ENCODE measurements around the gene CPT1B.
A peak's percentile ranks its signal among the peaks of the same experiment; 100 is the strongest.
"Not testable (repeated sequence)": the region's sequence is repeated elsewhere in the genome, so short reads cannot be mapped to it uniquely, and the experiment has no call there.

CPT1B gene

GRCh38 chr22:50548040-50548920 is 29.9 kb downstream of the CPT1B start:
- H3K27me3 ChIP-seq (replicated peaks; ENCODE audit: control insufficient read depth, insufficient read depth, low read length) = peaks cover 26% of the 10 kb centered on the region
- H3K4me3 ChIP-seq (ENCODE audit: low read length) = no peak overlapping the region
- no peaks in the 10 kb centered on the region for H3K36me3 ChIP-seq (ENCODE audit: control insufficient read depth, insufficient read depth, low read length, severe bottlenecking)
- no peaks in the 10 kb centered on the region for H3K9me3 ChIP-seq (ENCODE audit: control insufficient read depth, low read length)
- H3K9ac ChIP-seq (ENCODE audit: low read length) = no peak overlapping the region
- DNase-seq (ENCODE audit: low read depth) = no peak
- peaks cover 14% of the 10 kb centered on the region for H3K4me1 ChIP-seq (ENCODE audit: control insufficient read depth, insufficient read depth, low read length)

- peaks cover 24% of the 10 kb centered on the region for H3K27me3 ChIP-seq (replicated peaks; ENCODE audit: control insufficient read depth, insufficient read depth, low read length)
- H3K36me3 ChIP-seq (ENCODE audit: control insufficient read depth, insufficient read depth, low read length, severe bottlenecking) = no peaks in the 10 kb centered on the region
- no peak for DNase-seq (ENCODE audit: low read depth)
- H3K9ac ChIP-seq (ENCODE audit: low read length) = peak overlapping the region; percentile 10
- peaks cover 17% of the 10 kb centered on the region for H3K4me1 ChIP-seq (ENCODE audit: control insufficient read depth, insufficient read depth, low read length)
- peak overlapping the region; percentile 17 for H3K4me3 ChIP-seq (ENCODE audit: low read length)
- H3K9me3 ChIP-seq (ENCODE audit: control insufficient read depth, low read length) = no peaks in the 10 kb centered on the region
Observed at GRCh38 chr22:50547263-50547985, 30.8 kb downstream of the CPT1B start.

GRCh38 chr22:50546326-50547262 is 31.6 kb downstream of the CPT1B start:
- DNase-seq (ENCODE audit: low read depth) = no peak
- peak overlapping the region; percentile 64 for H3K9ac ChIP-seq (ENCODE audit: low read length)
- H3K9me3 ChIP-seq (ENCODE audit: control insufficient read depth, low read length) = no peaks in the 10 kb centered on the region
- peaks cover 25% of the 10 kb centered on the region for H3K4me1 ChIP-seq (ENCODE audit: control insufficient read depth, insufficient read depth, low read length)
- no peaks in the 10 kb centered on the region for H3K36me3 ChIP-seq (ENCODE audit: control insufficient read depth, insufficient read depth, low read length, severe bottlenecking)
- peak overlapping the region; percentile 17 for H3K4me3 ChIP-seq (ENCODE audit: low read length)
- H3K27me3 ChIP-seq (replicated peaks; ENCODE audit: control insufficient read depth, insufficient read depth, low read length) = peaks cover 20% of the 10 kb centered on the region

DNA sequence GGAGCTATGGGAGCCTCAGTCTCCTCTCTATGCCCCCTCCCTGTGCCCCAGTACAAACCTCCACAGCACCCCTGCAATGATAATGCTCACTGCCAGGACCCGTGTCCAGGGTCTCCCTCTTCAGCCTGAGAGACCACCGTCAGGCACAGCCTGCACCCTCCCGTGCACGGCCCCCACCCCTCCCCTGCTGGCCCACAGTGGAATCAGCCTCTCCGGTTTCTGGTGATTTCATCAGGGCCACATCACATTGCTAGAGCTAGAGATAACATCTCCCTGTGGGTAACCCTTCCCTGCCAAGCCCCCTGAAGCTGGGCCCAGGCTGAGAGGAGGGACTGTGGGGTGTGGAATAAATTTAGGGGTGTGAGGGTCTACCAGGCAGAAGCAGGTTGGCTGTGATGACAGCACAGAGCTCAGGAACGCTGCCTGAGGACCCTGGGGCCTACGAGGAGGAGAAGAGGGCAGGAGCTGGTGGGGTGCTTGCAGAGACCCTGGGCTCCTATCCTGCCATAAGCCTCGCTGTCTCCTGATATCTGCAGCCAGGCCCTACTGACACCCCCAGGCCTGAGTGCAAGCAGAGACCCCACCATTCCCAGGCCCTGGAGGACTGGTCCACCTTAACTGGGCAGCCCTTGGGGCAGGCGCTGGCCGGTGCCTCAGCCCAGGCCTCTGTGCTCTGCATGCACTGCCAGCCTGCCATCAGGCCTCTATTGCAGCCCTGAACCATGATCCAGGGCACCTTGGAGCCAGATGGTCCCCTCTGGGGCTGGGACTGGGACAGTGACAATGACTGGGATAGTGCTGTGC is 32.5 kb downstream of the CPT1B start, which contains the start of gene KLHDC7B:
Gene KLHDC7B (plus strand): TSS at position 378 of the 804 bp plus-strand sequence. CDS start 345 bp downstream, at position 723.
- Histone ChIP-seq H3K9ac (ENCODE audit: low read length) (peak within 1 kb of the TSS; percentile 78), H3K4me3 (ENCODE audit: low read length) (no peak within 1 kb of the TSS), H3K4me1 (ENCODE audit: control insufficient read depth, insufficient read depth, low read length) (peaks cover 33% of the 10 kb centered on the region), H3K9me3 (ENCODE audit: control insufficient read depth, low read length) (no peaks in the 10 kb centered on the region), H3K27me3 (replicated peaks; ENCODE audit: control insufficient read depth, insufficient read depth, low read length) (peaks cover 16% of the 10 kb centered on the region), H3K36me3 (ENCODE audit: control insufficient read depth, insufficient read depth, low read length, severe bottlenecking) (no peaks in the 10 kb centered on the region)
- peak; percentile 85 for DNase-seq (ENCODE audit: low read depth)

DNA sequence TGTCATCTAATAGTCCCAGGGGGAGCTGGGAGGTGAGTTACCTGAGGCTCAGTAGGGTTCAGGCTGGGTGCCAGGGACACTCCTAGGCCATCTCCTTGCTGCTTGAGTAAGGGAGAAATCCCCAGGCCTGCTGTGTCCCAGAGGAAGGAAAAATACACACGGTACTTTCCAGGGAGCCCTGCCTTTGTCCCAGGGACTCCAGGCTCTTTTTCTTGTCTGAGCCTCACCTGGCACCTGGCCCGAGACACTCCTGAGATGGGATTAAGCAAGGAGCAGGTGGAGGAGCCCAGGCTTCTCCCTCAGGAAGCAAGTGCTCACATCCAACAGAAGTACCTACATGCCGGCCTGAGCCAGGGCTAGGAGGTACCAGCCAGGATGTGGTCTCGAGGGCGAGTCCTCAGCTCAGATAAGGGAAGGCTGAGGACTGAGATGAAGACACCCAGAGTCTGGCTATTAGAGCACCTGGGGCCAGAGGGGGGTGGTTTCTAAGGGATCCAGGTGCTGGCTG is 33.4 kb downstream of the CPT1B start:
- no peaks in the 10 kb centered on the region for H3K36me3 ChIP-seq (ENCODE audit: control insufficient read depth, insufficient read depth, low read length, severe bottlenecking)
- peak overlapping the region; percentile 78 for H3K9ac ChIP-seq (ENCODE audit: low read length)
- no peaks in the 10 kb centered on the region for H3K9me3 ChIP-seq (ENCODE audit: control insufficient read depth, low read length)
- H3K4me1 ChIP-seq (ENCODE audit: control insufficient read depth, insufficient read depth, low read length) = peaks cover 43% of the 10 kb centered on the region
- peaks cover 11% of the 10 kb centered on the region for H3K27me3 ChIP-seq (replicated peaks; ENCODE audit: control insufficient read depth, insufficient read depth, low read length)
- no peak for DNase-seq (ENCODE audit: low read depth)
- H3K4me3 ChIP-seq (ENCODE audit: low read length) = peak overlapping the region; percentile 67

DNA sequence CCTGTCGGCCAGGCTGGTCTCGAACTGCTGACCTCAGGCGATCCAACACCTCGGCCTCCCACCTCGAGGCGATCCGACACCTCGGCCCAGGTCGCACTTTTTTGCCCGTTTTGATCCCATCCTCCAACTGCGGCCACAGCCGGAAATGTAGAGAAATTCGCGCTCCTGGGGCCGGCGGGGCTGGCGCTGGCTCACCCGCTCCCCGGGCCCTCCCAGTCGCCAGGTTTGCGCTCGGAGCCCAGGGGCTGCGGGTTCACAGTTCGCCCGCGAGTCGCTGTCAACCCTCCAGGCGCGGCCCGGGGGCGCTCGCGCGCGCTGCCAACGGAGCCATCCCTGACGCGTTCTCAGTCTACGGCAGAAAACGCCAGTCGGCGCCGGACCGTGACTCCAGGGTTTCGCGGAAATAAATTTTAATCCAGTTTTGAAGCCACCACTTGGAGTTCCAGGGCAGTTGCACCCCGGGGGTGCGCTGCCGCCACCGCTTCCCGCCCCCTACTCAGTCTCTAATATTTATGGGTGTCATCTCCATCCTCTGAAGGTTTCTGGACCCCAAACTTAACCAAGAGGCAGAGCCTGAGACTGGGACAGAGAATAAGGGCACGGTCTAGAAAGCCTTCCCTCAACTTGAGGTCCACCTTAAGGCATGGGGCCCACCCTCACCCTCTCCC is 34.0 kb downstream of the CPT1B start:
- Histone ChIP-seq H3K27me3 (replicated peaks; ENCODE audit: control insufficient read depth, insufficient read depth, low read length) (peaks cover 10% of the 10 kb centered on the region), H3K36me3 (ENCODE audit: control insufficient read depth, insufficient read depth, low read length, severe bottlenecking) (no peaks in the 10 kb centered on the region), H3K4me3 (ENCODE audit: low read length) (peak overlapping the region; percentile 67), H3K4me1 (ENCODE audit: control insufficient read depth, insufficient read depth, low read length) (peaks cover 47% of the 10 kb centered on the region), H3K9ac (ENCODE audit: low read length) (peak overlapping the region; percentile 78), H3K9me3 (ENCODE audit: control insufficient read depth, low read length) (no peaks in the 10 kb centered on the region)
- DNase-seq (ENCODE audit: low read depth) = peak; percentile 46

DNA sequence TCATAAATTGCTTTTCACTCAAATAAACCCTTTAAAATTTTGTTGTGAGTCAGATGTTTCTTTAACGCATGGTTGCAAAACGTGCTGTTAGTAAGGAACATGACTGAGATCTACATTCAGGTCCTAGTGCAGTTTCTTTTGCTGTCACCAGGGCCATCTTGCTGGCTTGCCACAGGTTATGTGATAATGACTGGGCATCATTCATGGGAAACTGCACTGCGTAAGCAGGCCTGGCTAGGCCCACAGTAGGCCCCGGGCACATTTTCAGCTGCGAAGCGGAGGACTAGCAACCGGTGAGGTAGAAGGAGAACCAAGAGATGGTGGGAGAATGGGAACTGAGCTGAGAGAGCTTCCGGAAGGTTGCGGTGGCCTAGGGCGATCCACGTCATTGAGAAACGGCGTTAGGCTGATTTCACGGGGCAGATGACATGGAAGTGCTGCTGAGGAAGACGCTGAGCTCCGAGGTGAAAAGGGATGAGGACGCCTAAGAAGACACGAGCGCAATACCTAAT is 35.8 kb downstream of the CPT1B start:
- Histone ChIP-seq H3K9ac (ENCODE audit: low read length) (no peak overlapping the region), H3K36me3 (ENCODE audit: control insufficient read depth, insufficient read depth, low read length, severe bottlenecking) (no peaks in the 10 kb centered on the region), H3K4me1 (ENCODE audit: control insufficient read depth, insufficient read depth, low read length) (peaks cover 61% of the 10 kb centered on the region), H3K27me3 (replicated peaks; ENCODE audit: control insufficient read depth, insufficient read depth, low read length) (peaks cover 9% of the 10 kb centered on the region), H3K4me3 (ENCODE audit: low read length) (no peak overlapping the region), H3K9me3 (ENCODE audit: control insufficient read depth, low read length) (no peaks in the 10 kb centered on the region)
- DNase-seq (ENCODE audit: low read depth) = no peak

DNA sequence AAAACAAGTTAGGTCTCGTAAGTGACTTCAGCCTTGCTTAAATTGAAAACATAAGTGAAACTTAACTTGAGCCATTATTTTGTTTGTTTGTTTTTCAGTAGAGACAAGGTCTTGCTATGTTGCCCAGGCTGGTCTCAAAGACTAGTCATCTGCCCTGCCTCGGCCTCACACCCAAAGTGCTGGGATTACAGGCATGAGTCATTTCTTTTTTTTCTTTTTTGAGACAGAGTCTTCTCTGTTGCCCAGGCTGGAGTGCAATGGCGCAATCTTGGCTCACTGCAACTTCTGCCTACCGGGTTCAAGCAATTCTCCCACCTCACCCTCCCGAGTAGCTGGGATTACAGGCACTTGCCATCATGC is 36.6 kb downstream of the CPT1B start:
- DNase-seq (ENCODE audit: low read depth) = peak; percentile 93

GRCh38 chr22:50540381-50540780 is 37.8 kb downstream of the CPT1B start:
- Histone ChIP-seq H3K4me3 (ENCODE audit: low read length) (no peak overlapping the region), H3K27me3 (replicated peaks; ENCODE audit: control insufficient read depth, insufficient read depth, low read length) (no peaks in the 10 kb centered on the region), H3K4me1 (ENCODE audit: control insufficient read depth, insufficient read depth, low read length) (peaks cover 53% of the 10 kb centered on the region), H3K9me3 (ENCODE audit: control insufficient read depth, low read length) (no peaks in the 10 kb centered on the region), H3K9ac (ENCODE audit: low read length) (peak overlapping the region; percentile 70), H3K36me3 (ENCODE audit: control insufficient read depth, insufficient read depth, low read length, severe bottlenecking) (no peaks in the 10 kb centered on the region)
- no peak for DNase-seq (ENCODE audit: low read depth)

More for the DNA sequence above, 36.6 kb downstream of the CPT1B start:
- H3K36me3 ChIP-seq (ENCODE audit: control insufficient read depth, insufficient read depth, low read length, severe bottlenecking); H3K4me3 ChIP-seq (ENCODE audit: low read length); H3K27me3 ChIP-seq (replicated peaks; ENCODE audit: control insufficient read depth, insufficient read depth, low read length); H3K9me3 ChIP-seq (ENCODE audit: control insufficient read depth, low read length): not testable (repeated sequence)
- Histone ChIP-seq H3K9ac (ENCODE audit: low read length) (peak overlapping the region; percentile 39), H3K4me1 (ENCODE audit: control insufficient read depth, insufficient read depth, low read length) (peaks cover 59% of the 10 kb centered on the region)
